ENCODE data around the gene ANKRD44.

GRCh38 chr2:197285361-197285760 is 25.2 kb downstream of the ANKRD44 start:
- TF ChIP-seq, protein P1, sequence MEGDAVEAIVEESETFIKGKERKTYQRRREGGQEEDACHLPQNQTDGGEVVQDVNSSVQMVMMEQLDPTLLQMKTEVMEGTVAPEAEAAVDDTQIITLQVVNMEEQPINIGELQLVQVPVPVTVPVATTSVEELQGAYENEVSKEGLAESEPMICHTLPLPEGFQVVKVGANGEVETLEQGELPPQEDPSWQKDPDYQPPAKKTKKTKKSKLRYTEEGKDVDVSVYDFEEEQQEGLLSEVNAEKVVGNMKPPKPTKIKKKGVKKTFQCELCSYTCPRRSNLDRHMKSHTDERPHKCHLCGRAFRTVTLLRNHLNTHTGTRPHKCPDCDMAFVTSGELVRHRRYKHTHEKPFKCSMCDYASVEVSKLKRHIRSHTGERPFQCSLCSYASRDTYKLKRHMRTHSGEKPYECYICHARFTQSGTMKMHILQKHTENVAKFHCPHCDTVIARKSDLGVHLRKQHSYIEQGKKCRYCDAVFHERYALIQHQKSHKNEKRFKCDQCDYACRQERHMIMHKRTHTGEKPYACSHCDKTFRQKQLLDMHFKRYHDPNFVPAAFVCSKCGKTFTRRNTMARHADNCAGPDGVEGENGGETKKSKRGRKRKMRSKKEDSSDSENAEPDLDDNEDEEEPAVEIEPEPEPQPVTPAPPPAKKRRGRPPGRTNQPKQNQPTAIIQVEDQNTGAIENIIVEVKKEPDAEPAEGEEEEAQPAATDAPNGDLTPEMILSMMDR (IDR thresholded peaks at IDR 0.05; ENCODE audit: low read depth, low read length): no peak
- TF ChIP-seq POLR2A (IDR thresholded peaks at IDR 0.05; ENCODE audit: extremely low read depth, insufficient read length) (no peak), MYC (IDR thresholded peaks at IDR 0.05; ENCODE audit: low read depth, low read length) (no peak)

All from NB4 (cell line).